Fibroblast of lung (primary cell): ENCODE data around the gene C10orf143.

Source experiments
- EZH2 ChIP-seq: IDR thresholded peaks from 2 replicates; pipeline ENCODE4 v1.5.1; 2012; ENCODE audit warnings: low read length, control low read depth, mild to moderate bottlenecking; ENCODE audit errors: missing control alignments
- TF ChIP-seq, protein P1 (sequence below), 2 donors: IDR thresholded peaks in 1 of 2; conservative IDR thresholded peaks in 1 of 2; 1 replicate in 1 of 2; 2 replicates in 1 of 2; pipeline ENCODE4 v1.5.1; 2011 to 2012; ENCODE audit warnings: low read length in 2 of 2, control low read depth in 1 of 2, inconsistent platforms in 1 of 2, low read depth in 1 of 2, mild to moderate bottlenecking in 1 of 2

DNA sequence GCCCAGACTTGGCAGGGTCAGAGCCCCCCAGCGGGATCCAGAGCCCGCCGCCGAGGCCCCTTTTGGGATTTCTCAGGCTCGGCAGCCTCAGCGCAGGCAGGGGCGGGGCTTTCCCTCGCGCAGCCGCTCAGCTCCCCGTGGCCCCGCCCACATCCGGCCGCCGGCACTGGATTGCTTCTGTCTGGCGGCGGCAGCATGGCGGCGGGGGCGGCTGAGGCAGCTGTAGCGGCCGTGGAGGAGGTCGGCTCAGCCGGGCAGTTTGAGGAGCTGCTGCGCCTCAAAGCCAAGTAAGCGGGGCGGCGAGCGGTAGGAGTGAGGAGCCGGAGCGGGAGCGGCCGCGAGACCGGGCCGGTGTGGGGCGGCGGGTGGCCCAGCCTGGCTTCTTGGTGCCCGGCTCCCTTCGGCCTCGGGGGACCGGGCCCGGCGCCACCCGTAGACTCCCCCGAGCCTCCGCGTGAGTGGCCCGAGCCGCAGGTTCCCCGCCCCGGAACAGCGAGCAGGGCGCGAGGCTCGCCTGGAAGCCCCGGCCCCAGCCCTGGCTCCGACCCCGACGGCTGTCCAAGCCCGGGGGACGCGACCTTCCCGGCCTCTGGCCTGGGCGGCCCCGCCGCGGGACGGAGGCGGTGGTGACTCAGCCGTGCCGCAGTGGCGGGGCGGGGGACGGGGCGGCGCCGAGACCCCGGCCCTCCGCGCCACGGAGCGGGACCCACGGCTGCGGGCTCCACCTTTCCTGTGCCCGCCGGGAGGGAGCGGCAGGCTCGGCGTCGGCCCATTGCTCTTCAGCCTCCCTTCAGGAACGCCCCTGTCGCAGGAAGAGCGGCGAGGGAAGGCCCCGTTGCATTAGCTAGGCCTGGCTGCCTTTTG lies 25.8 kb upstream of the C10orf143 start, which contains the start of gene GLRX3:
- no peak for TF ChIP-seq EZH2
- TF ChIP-seq, protein P1, sequence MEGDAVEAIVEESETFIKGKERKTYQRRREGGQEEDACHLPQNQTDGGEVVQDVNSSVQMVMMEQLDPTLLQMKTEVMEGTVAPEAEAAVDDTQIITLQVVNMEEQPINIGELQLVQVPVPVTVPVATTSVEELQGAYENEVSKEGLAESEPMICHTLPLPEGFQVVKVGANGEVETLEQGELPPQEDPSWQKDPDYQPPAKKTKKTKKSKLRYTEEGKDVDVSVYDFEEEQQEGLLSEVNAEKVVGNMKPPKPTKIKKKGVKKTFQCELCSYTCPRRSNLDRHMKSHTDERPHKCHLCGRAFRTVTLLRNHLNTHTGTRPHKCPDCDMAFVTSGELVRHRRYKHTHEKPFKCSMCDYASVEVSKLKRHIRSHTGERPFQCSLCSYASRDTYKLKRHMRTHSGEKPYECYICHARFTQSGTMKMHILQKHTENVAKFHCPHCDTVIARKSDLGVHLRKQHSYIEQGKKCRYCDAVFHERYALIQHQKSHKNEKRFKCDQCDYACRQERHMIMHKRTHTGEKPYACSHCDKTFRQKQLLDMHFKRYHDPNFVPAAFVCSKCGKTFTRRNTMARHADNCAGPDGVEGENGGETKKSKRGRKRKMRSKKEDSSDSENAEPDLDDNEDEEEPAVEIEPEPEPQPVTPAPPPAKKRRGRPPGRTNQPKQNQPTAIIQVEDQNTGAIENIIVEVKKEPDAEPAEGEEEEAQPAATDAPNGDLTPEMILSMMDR (conservative IDR thresholded peaks at IDR 0.05 in 1 of 2, IDR thresholded peaks at IDR 0.05 in 1 of 2; ENCODE audit: low read depth in 1 of 2, low read length in 2 of 2) = no peak
